GM21825 (cell line): ENCODE data around the gene USP10.

Source experiments
- ATAC-seq: cut with Tn5 transposase; IDR thresholded peaks from one replicate; pipeline ENCODE4 v1.9.1; 2021; ENCODE audit warnings: mild to moderate bottlenecking, moderate library complexity; ENCODE audit not compliant: unreplicated experiment

The USP10 gene, protein sequence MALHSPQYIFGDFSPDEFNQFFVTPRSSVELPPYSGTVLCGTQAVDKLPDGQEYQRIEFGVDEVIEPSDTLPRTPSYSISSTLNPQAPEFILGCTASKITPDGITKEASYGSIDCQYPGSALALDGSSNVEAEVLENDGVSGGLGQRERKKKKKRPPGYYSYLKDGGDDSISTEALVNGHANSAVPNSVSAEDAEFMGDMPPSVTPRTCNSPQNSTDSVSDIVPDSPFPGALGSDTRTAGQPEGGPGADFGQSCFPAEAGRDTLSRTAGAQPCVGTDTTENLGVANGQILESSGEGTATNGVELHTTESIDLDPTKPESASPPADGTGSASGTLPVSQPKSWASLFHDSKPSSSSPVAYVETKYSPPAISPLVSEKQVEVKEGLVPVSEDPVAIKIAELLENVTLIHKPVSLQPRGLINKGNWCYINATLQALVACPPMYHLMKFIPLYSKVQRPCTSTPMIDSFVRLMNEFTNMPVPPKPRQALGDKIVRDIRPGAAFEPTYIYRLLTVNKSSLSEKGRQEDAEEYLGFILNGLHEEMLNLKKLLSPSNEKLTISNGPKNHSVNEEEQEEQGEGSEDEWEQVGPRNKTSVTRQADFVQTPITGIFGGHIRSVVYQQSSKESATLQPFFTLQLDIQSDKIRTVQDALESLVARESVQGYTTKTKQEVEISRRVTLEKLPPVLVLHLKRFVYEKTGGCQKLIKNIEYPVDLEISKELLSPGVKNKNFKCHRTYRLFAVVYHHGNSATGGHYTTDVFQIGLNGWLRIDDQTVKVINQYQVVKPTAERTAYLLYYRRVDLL

DNA sequence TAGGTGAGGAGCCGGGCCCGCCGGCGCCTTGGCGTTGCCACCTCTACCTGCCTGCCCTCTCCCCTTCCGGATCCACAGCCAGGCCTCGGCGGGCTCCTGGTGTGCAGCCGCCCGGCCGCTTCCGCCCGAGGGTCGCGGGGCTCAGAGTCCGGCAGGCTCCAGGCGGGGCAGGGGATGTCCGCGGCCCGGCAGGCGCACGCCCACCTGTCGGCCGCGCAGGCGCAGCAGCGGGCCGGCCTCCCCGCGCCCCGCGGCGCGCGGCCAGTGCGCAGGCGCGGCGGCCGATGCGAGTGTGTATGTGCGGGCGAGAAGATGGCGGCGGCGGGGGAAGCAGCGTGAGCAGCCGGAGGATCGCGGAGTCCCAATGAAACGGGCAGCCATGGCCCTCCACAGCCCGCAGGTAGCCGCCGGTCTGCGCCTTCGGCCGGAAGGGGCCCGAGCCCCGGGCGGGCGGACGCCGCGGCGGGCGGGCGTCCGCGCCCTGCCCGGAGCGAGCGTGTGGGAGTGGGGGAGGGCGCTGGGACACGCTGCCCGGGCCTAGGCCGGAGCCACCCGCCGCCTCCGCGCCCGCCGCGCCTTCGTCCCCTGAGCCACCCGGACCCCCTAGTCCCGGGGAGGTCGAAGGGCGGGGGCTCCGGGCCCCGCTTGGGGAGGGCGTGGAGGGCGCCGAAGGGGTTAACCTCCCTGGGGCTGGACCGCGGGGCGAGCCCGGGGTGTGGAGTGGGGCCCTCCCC lies at the start of gene USP10:
USP10 (plus strand) TSS at position 289 of the 734 bp plus-strand sequence; CDS start at position 380, 91 bp downstream.
- ATAC-seq, result peak; percentile 75

DNA sequence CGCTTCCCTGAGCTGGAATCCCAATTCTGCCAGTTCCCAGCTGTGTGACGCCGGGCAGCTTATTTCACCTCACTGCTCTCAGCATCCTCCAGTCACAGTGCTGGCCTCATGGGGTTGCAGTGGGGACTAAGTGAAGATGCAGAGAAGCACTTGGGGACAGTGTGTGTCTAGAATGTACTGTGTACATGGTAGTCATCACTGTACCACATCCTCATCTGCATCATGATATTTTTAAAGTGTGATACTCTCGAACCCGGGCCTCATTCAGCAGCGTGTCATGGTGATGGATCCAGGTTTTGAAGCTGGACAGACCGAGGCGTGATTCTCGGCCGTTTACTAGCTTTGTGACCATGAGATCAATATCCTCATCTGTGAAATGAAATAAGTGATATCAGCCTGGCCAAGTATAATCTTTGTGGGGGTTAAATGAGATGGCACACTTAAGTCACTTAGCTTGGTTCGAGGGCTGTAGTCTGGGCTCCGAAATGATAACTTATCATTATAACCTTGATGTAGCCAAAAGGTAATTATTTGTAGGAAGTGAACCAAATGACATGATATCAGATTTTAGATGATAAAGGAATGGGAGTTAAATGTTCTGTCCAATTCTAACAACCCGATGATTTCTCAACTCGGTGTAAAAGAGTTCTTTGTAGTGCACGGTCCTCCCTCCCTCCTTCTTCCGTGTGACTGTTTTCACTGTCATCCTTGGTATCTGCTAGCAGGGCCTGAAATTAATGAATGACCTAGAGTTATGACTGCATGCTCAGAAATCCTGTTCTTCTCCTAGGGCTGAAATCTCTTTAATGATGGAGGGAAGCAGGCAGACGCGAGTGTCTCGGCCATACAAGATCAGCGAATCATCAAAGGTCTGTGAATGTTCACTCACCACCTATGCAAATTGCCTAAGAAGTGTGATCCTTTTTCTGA lies 49.5 kb upstream of the USP10 start:
- no peak for ATAC-seq

DNA sequence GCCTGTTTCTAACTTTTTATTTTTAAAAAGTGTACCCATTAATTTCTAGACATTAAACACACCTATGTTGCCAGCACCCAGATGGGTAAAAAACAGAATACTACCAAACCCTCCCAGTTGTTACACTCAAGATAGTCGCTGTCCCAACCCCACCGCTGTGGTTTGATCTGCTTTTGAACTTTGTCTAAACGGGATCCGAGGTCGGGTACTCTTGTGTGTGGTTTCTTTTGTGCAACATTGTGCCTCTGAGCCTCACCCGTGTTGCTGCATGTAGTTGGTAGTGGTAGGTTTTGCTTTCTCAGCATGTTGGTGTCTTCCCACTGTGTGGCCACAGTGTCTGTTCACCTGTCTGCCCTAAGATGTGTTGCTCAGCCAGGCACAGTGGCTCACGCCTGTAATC lies 47.2 kb upstream of the USP10 start:
- no peak for ATAC-seq

DNA sequence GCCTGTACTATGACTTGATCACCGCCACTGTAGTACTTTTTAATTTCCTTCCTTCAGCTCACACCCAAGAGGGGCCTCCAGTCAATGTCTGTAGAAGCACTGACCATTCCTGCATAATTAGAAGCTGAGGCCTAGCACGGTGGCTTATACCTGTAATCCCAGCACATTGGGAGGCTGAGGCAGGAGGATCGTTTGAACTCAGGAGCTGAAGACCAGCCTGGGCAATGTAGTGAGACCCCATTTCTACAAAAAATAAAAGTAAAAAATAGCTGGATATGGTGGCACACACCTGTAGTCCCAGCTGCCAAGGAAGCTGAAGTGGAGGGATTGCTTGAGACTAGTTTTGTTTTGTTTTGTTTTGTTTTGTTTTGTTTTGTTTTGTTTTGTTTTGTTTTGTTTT lies 45.6 kb upstream of the USP10 start:
- no peak for ATAC-seq

DNA sequence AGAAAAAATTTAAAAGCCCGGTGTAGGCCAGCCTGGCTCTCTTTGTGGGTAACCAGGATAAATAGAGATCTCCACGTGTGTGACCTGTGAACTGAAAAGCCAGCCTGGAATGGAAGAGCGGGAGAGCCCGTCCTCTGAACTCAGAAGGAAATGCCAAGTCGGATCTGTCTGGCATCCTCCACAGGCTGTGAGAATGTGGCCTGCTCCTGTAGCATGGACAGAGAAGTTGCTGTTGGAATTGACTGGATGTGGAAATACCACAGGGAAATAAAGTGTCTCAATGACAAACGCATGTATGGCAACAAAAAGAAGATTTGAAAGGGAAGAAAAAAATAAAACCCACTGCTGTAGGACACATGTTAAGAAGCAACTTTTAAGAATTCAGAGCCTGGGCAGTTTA lies 44.8 kb upstream of the USP10 start:
- no peak for ATAC-seq

DNA sequence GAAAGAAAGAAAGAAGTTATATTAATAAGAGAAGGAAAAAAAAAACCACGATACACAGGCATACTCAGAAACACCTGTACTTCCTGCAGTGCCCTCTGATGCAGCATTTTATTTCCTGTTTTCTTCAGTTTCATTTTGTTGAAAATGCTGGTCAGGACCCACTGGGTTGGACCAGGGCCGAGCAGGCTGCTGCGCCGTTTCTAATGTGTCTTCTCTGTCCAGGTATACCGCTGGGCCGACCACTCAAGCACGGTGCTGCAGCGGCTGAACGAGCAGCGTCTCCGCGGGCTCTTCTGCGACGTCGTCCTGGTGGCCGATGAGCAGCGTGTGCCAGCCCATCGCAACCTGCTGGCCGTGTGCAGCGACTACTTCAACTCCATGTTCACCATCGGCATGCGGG lies 43.2 kb upstream of the USP10 start:
- no peak for ATAC-seq

DNA sequence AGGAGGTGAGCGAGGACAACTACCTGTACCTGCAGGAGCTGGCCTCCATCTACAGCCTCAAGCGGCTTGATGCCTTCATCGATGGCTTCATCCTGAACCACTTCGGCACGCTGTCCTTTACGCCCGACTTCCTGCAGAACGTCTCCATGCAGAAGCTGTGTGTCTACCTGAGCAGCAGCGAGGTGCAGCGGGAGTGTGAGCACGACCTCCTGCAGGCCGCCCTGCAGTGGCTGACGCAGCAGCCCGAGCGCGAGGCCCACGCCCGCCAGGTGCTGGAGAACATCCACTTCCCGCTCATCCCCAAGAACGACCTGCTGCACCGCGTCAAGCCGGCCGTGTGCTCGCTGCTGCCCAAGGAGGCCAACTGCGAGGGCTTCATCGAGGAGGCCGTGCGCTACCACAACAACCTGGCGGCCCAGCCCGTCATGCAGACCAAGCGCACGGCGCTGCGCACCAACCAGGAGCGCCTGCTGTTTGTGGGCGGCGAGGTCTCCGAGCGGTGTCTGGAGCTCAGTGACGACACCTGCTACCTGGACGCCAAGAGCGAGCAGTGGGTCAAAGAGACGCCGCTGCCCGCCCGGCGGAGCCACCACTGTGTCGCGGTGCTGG lies 42.5 kb upstream of the USP10 start:
- ATAC-seq, result no peak

DNA sequence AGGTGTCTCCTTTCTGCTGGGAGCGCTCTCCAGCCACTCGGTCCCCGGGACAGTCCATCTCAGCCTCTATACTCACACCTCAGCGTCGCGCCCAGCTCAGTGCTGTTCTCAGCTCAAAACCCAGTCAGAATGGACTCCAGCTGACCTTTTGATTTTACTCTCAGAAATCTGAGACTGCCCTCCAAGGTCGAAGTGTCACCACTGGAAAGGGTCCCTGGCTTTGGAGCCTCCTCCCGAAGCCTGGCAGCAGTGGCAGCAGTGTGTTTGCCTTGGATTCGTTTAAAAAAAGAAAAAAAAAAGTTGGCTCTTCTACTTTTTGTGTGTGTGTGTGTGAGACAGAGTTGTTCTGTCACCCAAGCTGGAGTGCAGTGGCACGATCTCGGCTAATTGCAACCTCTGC lies 41.1 kb upstream of the USP10 start:
- no peak for ATAC-seq

DNA sequence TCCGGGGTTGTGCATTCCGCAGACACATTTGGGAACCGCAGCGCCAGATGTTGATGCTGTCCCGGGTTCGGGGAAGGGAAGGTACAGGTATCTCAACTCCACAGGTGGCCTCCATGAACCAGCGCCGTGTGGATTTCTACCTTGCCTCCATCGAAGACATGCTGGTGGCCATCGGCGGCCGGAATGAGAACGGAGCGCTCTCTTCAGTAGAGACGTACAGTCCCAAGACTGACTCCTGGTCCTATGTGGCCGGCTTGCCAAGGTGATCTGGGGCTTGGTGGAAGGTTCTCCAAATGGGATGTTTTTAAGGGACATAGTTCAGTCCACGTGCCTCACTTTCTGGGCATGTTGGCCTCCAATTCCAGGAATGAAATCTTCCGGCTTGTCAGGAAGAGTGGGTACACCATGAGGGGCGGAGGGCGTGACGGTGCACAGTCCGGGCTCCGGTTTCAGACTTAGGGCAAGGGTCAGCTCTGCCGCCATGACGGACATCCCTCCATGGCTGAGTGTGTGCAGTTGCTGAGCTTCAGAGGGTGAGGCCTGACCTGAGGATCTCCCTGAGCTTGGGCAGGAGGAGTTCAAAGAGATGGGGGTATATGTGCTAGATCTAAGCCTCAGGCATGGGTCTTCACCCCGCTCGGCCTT lies 40.0 kb upstream of the USP10 start:
- no peak for ATAC-seq

DNA sequence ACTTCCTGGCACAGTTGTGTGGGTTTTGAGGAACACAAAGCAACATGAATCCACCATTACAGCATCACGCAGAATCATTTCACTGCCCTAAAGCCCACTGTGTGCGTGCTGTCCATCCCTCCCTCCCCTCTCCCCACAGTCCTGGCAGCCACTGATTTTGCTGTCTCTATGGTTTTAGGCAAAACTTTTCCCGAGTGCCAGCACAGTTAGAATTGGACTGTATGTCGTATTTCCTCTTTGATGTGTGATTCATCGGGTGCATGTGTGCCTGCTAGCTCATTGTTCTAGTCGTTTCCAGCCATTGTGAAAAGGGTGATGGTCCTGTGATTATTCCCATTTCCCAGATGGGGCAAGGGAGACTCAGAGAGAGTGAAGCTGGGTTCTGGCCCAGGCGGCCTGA lies 38.8 kb upstream of the USP10 start:
- no peak for ATAC-seq

DNA sequence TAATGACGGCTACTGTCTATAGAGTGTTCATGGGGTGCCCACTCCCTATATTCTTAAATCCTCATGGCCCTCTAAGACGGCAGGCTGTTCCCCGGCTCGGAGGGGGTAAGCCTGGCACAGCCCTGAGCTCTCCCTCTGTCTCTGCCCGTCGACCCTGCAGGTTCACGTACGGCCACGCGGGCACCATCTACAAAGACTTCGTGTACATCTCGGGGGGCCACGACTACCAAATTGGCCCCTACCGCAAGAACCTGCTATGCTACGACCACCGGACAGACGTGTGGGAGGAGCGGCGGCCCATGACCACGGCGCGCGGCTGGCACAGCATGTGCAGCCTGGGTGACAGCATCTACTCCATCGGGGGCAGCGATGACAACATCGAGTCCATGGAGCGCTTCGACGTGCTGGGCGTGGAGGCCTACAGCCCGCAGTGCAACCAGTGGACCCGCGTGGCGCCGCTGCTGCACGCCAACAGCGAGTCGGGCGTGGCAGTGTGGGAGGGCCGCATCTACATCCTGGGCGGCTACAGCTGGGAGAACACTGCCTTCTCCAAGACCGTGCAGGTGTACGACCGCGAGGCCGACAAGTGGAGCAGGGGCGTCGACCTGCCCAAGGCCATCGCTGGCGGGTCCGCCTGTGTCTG lies 38.3 kb upstream of the USP10 start:
- no peak for ATAC-seq

DNA sequence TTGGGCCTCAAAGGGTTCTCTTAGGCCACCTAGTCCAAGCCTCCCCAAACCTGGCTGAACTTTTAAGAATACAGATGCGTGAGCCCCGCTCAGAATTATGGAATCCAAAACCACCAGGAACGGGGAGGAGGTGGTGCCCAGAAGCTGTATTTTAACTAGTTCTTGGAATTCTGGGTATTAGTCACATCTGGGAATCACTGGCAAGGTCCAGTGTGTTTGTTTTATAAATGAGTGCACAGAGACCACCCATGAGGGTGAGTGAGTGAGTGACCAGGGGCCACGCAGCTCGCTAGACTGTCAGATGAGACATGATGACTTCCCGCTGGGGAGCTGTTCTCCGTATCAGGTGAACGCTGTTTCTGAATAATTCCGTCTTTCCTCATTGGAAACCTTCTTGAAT lies 37.3 kb upstream of the USP10 start:
- no peak for ATAC-seq

DNA sequence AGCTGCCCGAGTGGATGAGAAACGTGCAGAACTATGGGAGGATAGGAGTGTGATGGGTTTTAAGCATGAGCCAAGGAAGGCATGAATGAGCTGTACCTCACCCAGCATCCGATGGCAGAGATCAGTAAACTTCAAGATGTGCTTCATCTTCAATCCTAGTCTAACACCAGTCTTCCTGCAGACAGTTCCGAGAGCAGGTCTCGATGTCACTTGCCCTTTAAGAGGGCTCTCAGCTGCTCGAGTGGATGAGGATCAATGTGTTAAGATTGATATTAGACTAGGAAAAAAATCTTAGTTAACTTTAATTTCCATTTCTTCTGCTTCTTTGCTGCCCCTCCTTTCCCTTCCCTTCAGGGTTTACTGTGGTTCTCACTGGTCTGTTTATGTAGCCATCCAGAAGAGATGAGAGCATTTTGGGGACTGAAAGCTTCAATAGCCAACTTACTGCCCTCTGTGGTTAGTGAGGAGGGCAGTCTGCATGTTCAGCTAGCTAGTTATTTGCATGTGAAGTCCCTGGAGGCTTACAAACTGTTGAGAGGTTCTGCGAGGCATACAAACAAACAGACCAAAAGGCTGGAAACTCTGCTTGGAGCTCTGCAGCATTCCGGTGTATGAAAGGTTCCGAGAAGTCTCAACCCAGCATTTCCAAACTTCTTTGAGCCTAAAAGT lies 36.2 kb upstream of the USP10 start:
- ATAC-seq, result peak; percentile 79

DNA sequence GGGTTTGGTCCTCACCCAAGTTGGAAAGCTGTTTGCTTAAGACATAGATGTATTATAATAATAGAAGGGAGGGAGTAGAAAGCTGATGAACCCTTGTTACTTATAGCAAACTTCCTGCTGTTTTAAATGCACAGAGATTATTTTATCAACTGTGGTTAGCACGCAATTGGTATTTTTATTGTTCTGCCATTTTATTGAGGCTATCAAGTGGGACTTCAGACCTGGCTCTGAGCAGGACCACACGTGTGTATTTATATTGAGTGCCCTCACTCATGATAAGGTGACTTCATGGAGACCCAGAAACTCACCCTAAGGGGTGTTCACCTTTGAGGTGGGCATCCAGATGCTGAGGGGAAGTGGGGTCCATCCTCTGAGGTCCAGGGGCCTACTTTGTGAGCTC lies 34.4 kb upstream of the USP10 start:
- no peak for ATAC-seq

DNA sequence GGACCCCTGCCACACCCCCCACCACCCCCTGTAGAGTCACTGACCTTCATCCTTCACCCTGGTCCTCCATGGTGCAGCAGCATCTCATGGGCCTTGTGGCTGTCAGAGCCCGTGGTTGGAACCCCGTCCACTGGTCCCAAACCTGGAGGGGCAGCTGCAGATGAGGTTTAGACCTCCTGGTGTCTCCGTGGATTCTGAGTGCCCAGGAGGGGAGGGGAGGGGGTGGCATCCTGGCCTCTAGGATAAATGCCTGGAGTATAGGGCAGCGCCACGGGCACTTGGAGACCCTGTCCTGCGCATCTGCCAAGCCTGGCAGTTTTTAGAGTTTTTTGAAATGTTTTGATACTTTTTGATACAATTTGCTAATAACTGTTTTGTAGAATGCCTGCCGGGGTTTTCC lies 34.0 kb upstream of the USP10 start:
- no peak for ATAC-seq

DNA sequence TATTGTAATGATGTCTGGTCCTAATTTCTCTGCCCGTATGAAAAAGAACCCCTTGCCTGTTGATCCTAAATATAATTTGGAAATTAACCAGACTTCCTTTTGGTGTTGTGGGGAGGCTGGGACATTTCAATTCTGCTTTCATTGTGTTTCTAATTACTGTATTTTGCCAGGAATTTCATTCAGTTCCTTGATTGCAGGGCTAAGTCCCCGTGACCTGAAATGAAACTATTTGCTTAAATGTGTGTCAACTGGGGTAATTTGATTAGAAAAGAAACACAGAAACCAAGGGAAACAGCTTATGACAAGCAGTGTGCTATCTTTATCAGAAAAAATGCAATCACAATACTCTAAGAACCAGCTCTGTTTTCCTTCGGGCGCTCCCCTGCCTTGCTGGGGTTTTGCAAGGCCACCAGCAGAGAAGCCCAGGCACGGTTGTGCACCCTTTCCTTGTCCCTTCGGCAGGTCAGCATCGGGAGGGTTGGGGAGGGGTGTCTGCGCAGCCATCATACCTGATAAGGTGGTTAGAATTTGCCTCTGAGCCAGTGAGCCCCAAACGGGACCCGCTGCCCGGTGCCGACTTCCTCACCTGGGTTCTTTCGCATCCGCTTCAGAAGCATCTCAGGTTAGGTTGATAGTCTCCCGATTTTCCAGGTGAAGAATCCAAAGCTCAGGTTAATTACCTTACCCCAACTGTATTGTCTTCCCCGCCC lies 32.0 kb upstream of the USP10 start:
- ATAC-seq, result no peak

DNA sequence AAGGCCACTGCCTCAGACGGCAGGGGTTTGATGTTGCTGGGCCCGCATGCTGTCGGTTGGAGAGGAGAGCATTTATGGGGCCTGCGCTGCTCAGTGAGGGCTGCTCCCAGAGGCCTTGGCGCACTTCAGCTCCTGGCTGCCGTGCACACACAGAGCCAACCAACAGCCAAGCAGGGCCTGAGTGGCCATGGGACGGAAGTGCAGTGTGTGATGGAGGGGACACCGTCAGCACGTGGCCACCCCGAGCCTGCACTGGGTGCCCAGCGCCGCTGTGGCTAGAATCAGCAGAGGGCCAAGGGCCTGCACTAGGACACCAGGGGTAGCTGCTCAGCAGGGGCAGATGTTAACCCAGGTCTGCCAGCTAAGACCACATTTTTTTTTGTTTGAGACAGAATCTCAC lies 29.7 kb upstream of the USP10 start:
- no peak for ATAC-seq
